Measurements from ENCODE around the gene MORN5. TPM values are rescaled to one million over a fixed set of nuclear protein-coding genes. Genes with fewer than 3 reads are reported as not detected.

Gene MORN5
- total RNA-seq, 2 donors from 2014 or later = not detected

- no peak overlapping the region for H3K27ac ChIP-seq
- H3K4me3 ChIP-seq = no peak overlapping the region
- DNase-seq (ENCODE audit: low spot score) (no peak), ATAC-seq (ENCODE audit: insufficient number of reproducible peaks, low FRiP score, low read depth) (no peak)
- TF ChIP-seq CTCF (IDR thresholded peaks at IDR 0.05) = no peak
- no peaks in the 10 kb centered on the region for H3K9me3 ChIP-seq
- no peaks in the 10 kb centered on the region for H3K4me1 ChIP-seq (ENCODE audit: control insufficient read depth in 1 of 2, low read depth in 2 of 2)
- peaks cover 56% of the 10 kb centered on the region for H3K36me3 ChIP-seq
- H3K27me3 ChIP-seq (replicated peaks; ENCODE audit: insufficient read depth) = no peaks in the 10 kb centered on the region
Measured at GRCh38 chr9:122244349-122244748, 84.6 kb downstream of the MORN5 start.

GRCh38 chr9:122246666-122247065 lies 87.0 kb downstream of the MORN5 start:
- DNase-seq (ENCODE audit: low spot score) (no peak), ATAC-seq (ENCODE audit: insufficient number of reproducible peaks, low FRiP score, low read depth) (no peak)
- TF ChIP-seq CTCF (IDR thresholded peaks at IDR 0.05) = no peak
- Histone ChIP-seq H3K9me3 (no peaks in the 10 kb centered on the region), H3K4me1 (ENCODE audit: control insufficient read depth in 1 of 2, low read depth in 2 of 2) (no peaks in the 10 kb centered on the region), H3K4me3 (no peak overlapping the region), H3K27me3 (replicated peaks; ENCODE audit: insufficient read depth) (no peaks in the 10 kb centered on the region), H3K27ac (no peak overlapping the region), H3K36me3 (peaks cover 49% of the 10 kb centered on the region)

- TF ChIP-seq CTCF (IDR thresholded peaks at IDR 0.05) = no peak
- Histone ChIP-seq H3K4me3 (no peak overlapping the region), H3K4me1 (ENCODE audit: control insufficient read depth in 1 of 2, low read depth in 2 of 2) (no peaks in the 10 kb centered on the region), H3K36me3 (peaks cover 37% of the 10 kb centered on the region), H3K27me3 (replicated peaks; ENCODE audit: insufficient read depth) (no peaks in the 10 kb centered on the region), H3K27ac (no peak overlapping the region), H3K9me3 (no peaks in the 10 kb centered on the region)
- DNase-seq (ENCODE audit: low spot score) = no peak
- no peak for ATAC-seq (ENCODE audit: insufficient number of reproducible peaks, low FRiP score, low read depth)
Measured at GRCh38 chr9:122248448-122248865, 88.7 kb downstream of the MORN5 start.

Other genes with a start within 250 kb of the MORN5 start
- gene TTLL11, start 66.6 kb upstream of the MORN5 start, total RNA-seq = 10 to 100 TPM; 25.7 to 31.2 TPM
- 10 to 100 TPM; 14.6 to 19.3 TPM for gene NDUFA8, start 129 bp upstream of the MORN5 start, total RNA-seq
- gene LHX6, start 69.0 kb downstream of the MORN5 start, total RNA-seq = 1 to 10 TPM; 5.0 to 6.5 TPM
- 10 to 100 TPM in 1 of 2 donors, 1 to 10 TPM in 1; 7.3 to 10.5 TPM for gene RBM18, start 104.9 kb downstream of the MORN5 start, total RNA-seq
- gene MRRF, start 105.0 kb downstream of the MORN5 start, total RNA-seq = 10 to 100 TPM; 16.9 to 36.8 TPM
- 10 to 100 TPM; 10.8 to 13.8 TPM for gene PTGS1, start 211.1 kb downstream of the MORN5 start, total RNA-seq

Measured in thoracic aorta (tissue), 2 donors.